DMS53 treated with DMSO at 0.1 percent for 48 hours (cell line): Measurements from ENCODE around the gene NLRP12.
"Not testable (repeated sequence)": the region's sequence is repeated elsewhere in the genome, so short reads cannot be mapped to it uniquely, and the experiment has no call there.

ENCODE experiments used
- DNase-seq: peaks from one replicate; lab custom pipeline; 2025; ENCODE audit not compliant: unreplicated experiment; lab: John Stamatoyannopoulos, UW

NLRP12 gene

GRCh38 chr19:53832861-53833260 is 8.7 kb upstream of the NLRP12 start:
- DNase-seq = not testable (repeated sequence)

GRCh38 chr19:53828531-53828930 is 4.4 kb upstream of the NLRP12 start:
- no peak for DNase-seq

- no peak for DNase-seq
These were observed 2.8 kb upstream of the NLRP12 start for GRCh38 chr19:53826876-53827275.

- DNase-seq = no peak
These were observed 564 bp downstream of the NLRP12 start for GRCh38 chr19:53823380-53824120.

GRCh38 chr19:53819861-53820260 is 4.3 kb downstream of the NLRP12 start:
- no peak for DNase-seq

- no peak for DNase-seq
These were observed 5.4 kb downstream of the NLRP12 start for GRCh38 chr19:53818756-53819155.

- DNase-seq = no peak
These were observed 10.1 kb downstream of the NLRP12 start for GRCh38 chr19:53813996-53814395.

- no peak for DNase-seq
These were observed 11.8 kb downstream of the NLRP12 start for GRCh38 chr19:53812335-53812734.

- DNase-seq = no peak
These were observed 13.2 kb downstream of the NLRP12 start for GRCh38 chr19:53810891-53811290.

GRCh38 chr19:53810187-53810546 is 13.9 kb downstream of the NLRP12 start:
- no peak for DNase-seq

- no peak for DNase-seq
These were observed 14.5 kb downstream of the NLRP12 start for GRCh38 chr19:53809518-53810186.

- DNase-seq = no peak
These were observed 15.4 kb downstream of the NLRP12 start for GRCh38 chr19:53808710-53809125.

GRCh38 chr19:53801257-53801656 is 22.9 kb downstream of the NLRP12 start:
- DNase-seq = no peak

GRCh38 chr19:53795019-53795418 is 29.1 kb downstream of the NLRP12 start:
- DNase-seq = no peak

- peak; percentile 59 for DNase-seq
These were observed 31.2 kb downstream of the NLRP12 start for GRCh38 chr19:53792721-53793433.

- DNase-seq = no peak
These were observed 34.1 kb downstream of the NLRP12 start for GRCh38 chr19:53789708-53790678.

GRCh38 chr19:53787266-53787665 is 36.8 kb downstream of the NLRP12 start:
- no peak for DNase-seq

GRCh38 chr19:53786744-53787143 is 37.4 kb downstream of the NLRP12 start:
- DNase-seq = no peak

- DNase-seq = no peak
These were observed 38.8 kb downstream of the NLRP12 start for GRCh38 chr19:53785196-53785889.

GRCh38 chr19:53782698-53783097 is 41.4 kb downstream of the NLRP12 start:
- no peak for DNase-seq
